SK-N-SH (cell line): ENCODE measurements around the gene ZNF557. TPM values are rescaled to one million over a fixed set of nuclear protein-coding genes. Genes with fewer than 3 reads are reported as not detected.

ENCODE experiments used
- CTCF ChIA-PET: fragments of 300-600, 350-600 bp; formaldehyde crosslinking; extraction: SDS; loops from one replicate; lab custom pipeline; 2021; lab: Yijun Ruan, JAX
- POLR2A ChIA-PET: fragments of 350-600 bp; sonication (Branson Sonifier 250); formaldehyde crosslinking; extraction: SDS; loops from one replicate; lab custom pipeline; 2020; ENCODE audit warnings: antibody characterized with exemption, inconsistent platforms; lab: Yijun Ruan, JAX
- DNase-seq: peaks from one replicate; pipeline ENCODE4 v3.0.0; 2012
- H2AFZ ChIP-seq: fragments of 200-600 bp; sonication (generic); 2 replicates; pipeline ENCODE4 v1.8.1; 2016; ENCODE audit warnings: antibody characterized with exemption, mild to moderate bottlenecking, low read depth
- H3F3A ChIP-seq: fragments of 200-600 bp; sonication (generic); replicated peaks from 2 replicates; pipeline ENCODE3; 2016; ENCODE audit warnings: antibody characterized with exemption, mild to moderate bottlenecking; ENCODE audit not compliant: insufficient read depth
- H3K27ac ChIP-seq, 2 experiments: fragments of 200-500 bp in 1 of 2; fragments of 200-600 bp in 1 of 2; sonication (Bioruptor generic) in 1 of 2; sonication (generic), shearing (Covaris generic) in 1 of 2; 2 replicates each; pipeline versions ENCODE4 v1.5.1 to v1.6.1; 2014 to 2016; ENCODE audit warnings: low read depth in 2 of 2, inconsistent platforms in 1 of 2, low read length in 1 of 2, mild to moderate bottlenecking in 1 of 2, mixed read lengths in 1 of 2
- H3K27me3 ChIP-seq: fragments of 200-600 bp; sonication (generic), shearing (Covaris generic); 2 replicates; pipeline ENCODE4 v1.6.1; 2016; ENCODE audit warnings: mixed run types; ENCODE audit not compliant: insufficient read depth
- H3K36me3 ChIP-seq, 2 experiments: fragments of 200-500 bp in 1 of 2; fragments of 200-600 bp in 1 of 2; sonication (Bioruptor generic) in 1 of 2; sonication (generic) in 1 of 2; replicated peaks in 1 of 2; 2 replicates each; pipeline versions ENCODE3 to v1.5.1; 2014 to 2016; ENCODE audit warnings: low read length in 1 of 2, mild to moderate bottlenecking in 1 of 2; ENCODE audit not compliant: insufficient read depth in 2 of 2, control insufficient read depth in 1 of 2
- H3K4me1 ChIP-seq, 2 experiments: fragments of 200-500 bp in 1 of 2; fragments of 200-600 bp in 1 of 2; sonication (Bioruptor generic) in 1 of 2; sonication (generic), shearing (Covaris generic) in 1 of 2; 2 replicates each; pipeline versions ENCODE4 v1.5.1 to v1.6.1; 2014 to 2016; ENCODE audit warnings: low read depth in 1 of 2, low read length in 1 of 2, mixed run types in 1 of 2; ENCODE audit not compliant: insufficient read depth in 2 of 2, control insufficient read depth in 1 of 2
- H3K4me2 ChIP-seq: fragments of 200-600 bp; sonication (generic), shearing (Covaris generic); 2 replicates; pipeline ENCODE4 v1.6.1; 2017; ENCODE audit warnings: mixed run types
- H3K4me3 ChIP-seq, 2 experiments: fragments of 200-500 bp in 1 of 2; fragments of 200-600 bp in 1 of 2; sonication (Bioruptor generic) in 1 of 2; sonication (generic), shearing (Covaris generic) in 1 of 2; 2 replicates each; pipeline versions ENCODE4 v1.5.1 to v1.8.1; 2014 to 2016; ENCODE audit warnings: low read depth in 2 of 2, inconsistent platforms in 1 of 2, low read length in 1 of 2, mild to moderate bottlenecking in 1 of 2, mixed read lengths in 1 of 2, moderate library complexity in 1 of 2
- H3K79me2 ChIP-seq: fragments of 200-600 bp; sonication (generic); 2 replicates; pipeline ENCODE4 v1.8.1; 2017; ENCODE audit warnings: mild to moderate bottlenecking; ENCODE audit not compliant: insufficient read depth
- H3K9ac ChIP-seq: fragments of 200-600 bp; sonication (generic); 2 replicates; pipeline ENCODE4 v1.6.1; 2017; ENCODE audit warnings: mixed run types
- H3K9me2 ChIP-seq: fragments of 200-600 bp; sonication (generic); 2 replicates; pipeline ENCODE4 v1.6.1; 2017; ENCODE audit warnings: mixed run types
- H3K9me3 ChIP-seq: fragments of 200-600 bp; sonication (generic); 2 replicates; pipeline ENCODE4 v1.6.1; 2017; ENCODE audit warnings: mixed run types, mild to moderate bottlenecking, moderate library complexity
- H4K20me1 ChIP-seq: fragments of 200-600 bp; sonication (generic); 2 replicates; pipeline ENCODE4 v1.6.1; 2017; ENCODE audit warnings: mild to moderate bottlenecking, mixed run types; ENCODE audit not compliant: insufficient read depth
- FOXM1 ChIP-seq: IDR thresholded peaks from 2 replicates; pipeline ENCODE4 v1.4.0; 2012; ENCODE audit warnings: low read depth, mild to moderate bottlenecking
- MEF2A ChIP-seq: IDR thresholded peaks from 2 replicates; pipeline ENCODE4 v1.4.0; 2012; ENCODE audit warnings: low read depth, borderline replicate concordance
- USF1 ChIP-seq: IDR thresholded peaks from 2 replicates; pipeline ENCODE4 v1.4.0; 2012; ENCODE audit warnings: low read depth, borderline replicate concordance
- WGBS: methylation state at CpG from one replicate; pipeline ENCODE4 v1.1.6; 2017; ENCODE audit warnings: low lambda C conversion rate; 5-methylcytosine and 5-hydroxymethylcytosine counted together
- polyA plus RNA-seq, 3 experiments: library from polyadenylated mRNA; depleted of rRNA; stranded (reverse); fragments of >200 nt; gene quantifications; 2 replicates each; pipeline ENCODE4 v1.2.3, GENCODE V29; 2012

Gene ZNF557
- polyA plus RNA-seq, 1 of the 3 experiments (the other 2 are of a cell fraction) = 2.3 TPM

GRCh38 chr19:7132054-7132453, 62.6 kb downstream of the ZNF557 start:
- no peak for TF ChIP-seq FOXM1
- H3K9ac ChIP-seq = no peak overlapping the region

GRCh38 chr19:7137120-7137519, 67.6 kb downstream of the ZNF557 start:
- ChIA-PET CTCF (interaction anchor here (3.3 kb wide), 1 partner anchor 12 kb away, joined by 16 read pairs; no protein-coding TSS in a partner anchor), POLR2A (no interaction called here)
- Histone ChIP-seq H3K4me2 (no peak overlapping the region), H3K79me2 (no peaks in the 10 kb centered on the region), H3K9ac (no peak overlapping the region), H3K27ac (no peak overlapping the region), H3K4me1 (no peaks in the 10 kb centered on the region), H3K27me3 (no peaks in the 10 kb centered on the region), H3K36me3 (peaks cover 6% of the 10 kb centered on the region in 2 experiments), H3K9me2 (no peaks in the 10 kb centered on the region), H4K20me1 (no peaks in the 10 kb centered on the region), H2AFZ (no peak overlapping the region), H3K4me3 (no peak overlapping the region), H3K9me3 (no peaks in the 10 kb centered on the region), H3F3A (no peaks in the 10 kb centered on the region)
- TF ChIP-seq MEF2A (no peak), USF1 (peak; percentile 45; the same call in 1 of the 2 replicates)
- 57% methylated on average over 1 of the region's 2 CpGs for WGBS
- DNase-seq = no peak

More at GRCh38 chr19:7132054-7132453, 62.6 kb downstream of the ZNF557 start:
- no peaks in the 10 kb centered on the region for H3K36me3 ChIP-seq
- no peaks in the 10 kb centered on the region for H3K9me2 ChIP-seq
- H3K27ac ChIP-seq = no peak overlapping the region
- no peak for DNase-seq
- H3K79me2 ChIP-seq = no peaks in the 10 kb centered on the region
- H3F3A ChIP-seq = no peaks in the 10 kb centered on the region
- no peak overlapping the region for H3K4me3 ChIP-seq
- H4K20me1 ChIP-seq = no peaks in the 10 kb centered on the region
- no peak overlapping the region for H2AFZ ChIP-seq
- POLR2A ChIA-PET = no interaction called here
- H3K4me1 ChIP-seq = no peaks in the 10 kb centered on the region
- CTCF ChIA-PET = interaction anchor here (1.0 kb wide), 1 partner anchor 209 kb away, joined by 3 read pairs; no protein-coding TSS in a partner anchor
- no peak overlapping the region for H3K4me2 ChIP-seq
- no peaks in the 10 kb centered on the region for H3K9me3 ChIP-seq
- WGBS = 97% methylated on average over 15 of the region's 16 CpGs
- H3K27me3 ChIP-seq = no peaks in the 10 kb centered on the region

Other genes with a start within 250 kb of the ZNF557 start
- gene ADGRE1, start 182.1 kb upstream of the ZNF557 start, polyA plus RNA-seq (2012; rRNA removed) = 8.9 and 11.2 TPM in 2 replicates
- not detected in 2 replicates for gene MBD3L2B, start 48.3 kb upstream of the ZNF557 start, polyA plus RNA-seq (2012; rRNA removed)
- not detected in 2 replicates for gene MBD3L5, start 39.1 kb upstream of the ZNF557 start, polyA plus RNA-seq (2012; rRNA removed)
- not detected in 2 replicates for gene MBD3L4, start 29.5 kb upstream of the ZNF557 start, polyA plus RNA-seq (2012; rRNA removed)
- gene MBD3L2, start 20.4 kb upstream of the ZNF557 start, polyA plus RNA-seq (2012; rRNA removed) = 0.10 and 0.12 TPM in 2 replicates
- 0.07 TPM in 1 of 2 replicates, not detected in the other for gene MBD3L3, start 11.0 kb upstream of the ZNF557 start, polyA plus RNA-seq (2012; rRNA removed)
- gene INSR, start 224.7 kb downstream of the ZNF557 start, polyA plus RNA-seq (2012; rRNA removed) = 1.9 and 3.6 TPM in 2 replicates